ENCODE results near the gene TATDN2.
A peak's percentile ranks its signal among the peaks of the same experiment; 100 is the strongest.

The TATDN2 gene

DNA sequence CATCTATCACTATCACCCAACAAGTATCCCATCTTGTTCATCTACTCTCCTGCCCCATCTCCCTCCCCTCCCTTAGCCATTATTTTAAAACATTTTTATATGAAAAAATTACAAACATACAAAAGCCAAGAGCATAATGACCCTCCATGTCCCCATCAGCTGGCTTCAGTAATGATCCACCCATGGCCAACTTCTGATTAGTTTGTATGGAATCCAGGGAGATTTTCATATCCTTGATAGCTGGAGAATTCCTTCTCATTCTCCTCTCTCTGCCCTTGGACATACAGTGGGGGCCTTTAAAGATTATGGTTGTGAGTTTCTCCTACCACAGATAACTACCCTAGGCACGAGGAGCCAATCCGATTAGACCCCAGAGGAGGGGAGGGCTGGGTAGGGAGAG is 43.3 kb upstream of the TATDN2 start:
- 0 out of 3 replicates have a peak, but pooled peaks have one; percentile 1 for ATAC-seq
- TF ChIP-seq, protein P1, sequence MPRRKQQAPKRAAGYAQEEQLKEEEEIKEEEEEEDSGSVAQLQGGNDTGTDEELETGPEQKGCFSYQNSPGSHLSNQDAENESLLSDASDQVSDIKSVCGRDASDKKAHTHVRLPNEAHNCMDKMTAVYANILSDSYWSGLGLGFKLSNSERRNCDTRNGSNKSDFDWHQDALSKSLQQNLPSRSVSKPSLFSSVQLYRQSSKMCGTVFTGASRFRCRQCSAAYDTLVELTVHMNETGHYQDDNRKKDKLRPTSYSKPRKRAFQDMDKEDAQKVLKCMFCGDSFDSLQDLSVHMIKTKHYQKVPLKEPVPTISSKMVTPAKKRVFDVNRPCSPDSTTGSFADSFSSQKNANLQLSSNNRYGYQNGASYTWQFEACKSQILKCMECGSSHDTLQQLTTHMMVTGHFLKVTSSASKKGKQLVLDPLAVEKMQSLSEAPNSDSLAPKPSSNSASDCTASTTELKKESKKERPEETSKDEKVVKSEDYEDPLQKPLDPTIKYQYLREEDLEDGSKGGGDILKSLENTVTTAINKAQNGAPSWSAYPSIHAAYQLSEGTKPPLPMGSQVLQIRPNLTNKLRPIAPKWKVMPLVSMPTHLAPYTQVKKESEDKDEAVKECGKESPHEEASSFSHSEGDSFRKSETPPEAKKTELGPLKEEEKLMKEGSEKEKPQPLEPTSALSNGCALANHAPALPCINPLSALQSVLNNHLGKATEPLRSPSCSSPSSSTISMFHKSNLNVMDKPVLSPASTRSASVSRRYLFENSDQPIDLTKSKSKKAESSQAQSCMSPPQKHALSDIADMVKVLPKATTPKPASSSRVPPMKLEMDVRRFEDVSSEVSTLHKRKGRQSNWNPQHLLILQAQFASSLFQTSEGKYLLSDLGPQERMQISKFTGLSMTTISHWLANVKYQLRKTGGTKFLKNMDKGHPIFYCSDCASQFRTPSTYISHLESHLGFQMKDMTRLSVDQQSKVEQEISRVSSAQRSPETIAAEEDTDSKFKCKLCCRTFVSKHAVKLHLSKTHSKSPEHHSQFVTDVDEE (CRISPR knock-in tag; IDR thresholded peaks at IDR 0.05), result no peak
- TF ChIP-seq ZC3H10 (CRISPR knock-in tag; IDR thresholded peaks at IDR 0.05), result no peak
- no peak for TF ChIP-seq GLIS3 (CRISPR knock-in tag; IDR thresholded peaks at IDR 0.05)
- TF ChIP-seq TOX (CRISPR knock-in tag; IDR thresholded peaks at IDR 0.05; ENCODE audit: borderline replicate concordance), result no peak
- no peak for TF ChIP-seq SNAI2 (CRISPR knock-in tag; IDR thresholded peaks at IDR 0.05)
- TF ChIP-seq CSDC2 (CRISPR knock-in tag; IDR thresholded peaks at IDR 0.05), result no peak
- no peak for TF ChIP-seq ZNF70 (CRISPR knock-in tag; IDR thresholded peaks at IDR 0.05)
- TF ChIP-seq, protein P2, sequence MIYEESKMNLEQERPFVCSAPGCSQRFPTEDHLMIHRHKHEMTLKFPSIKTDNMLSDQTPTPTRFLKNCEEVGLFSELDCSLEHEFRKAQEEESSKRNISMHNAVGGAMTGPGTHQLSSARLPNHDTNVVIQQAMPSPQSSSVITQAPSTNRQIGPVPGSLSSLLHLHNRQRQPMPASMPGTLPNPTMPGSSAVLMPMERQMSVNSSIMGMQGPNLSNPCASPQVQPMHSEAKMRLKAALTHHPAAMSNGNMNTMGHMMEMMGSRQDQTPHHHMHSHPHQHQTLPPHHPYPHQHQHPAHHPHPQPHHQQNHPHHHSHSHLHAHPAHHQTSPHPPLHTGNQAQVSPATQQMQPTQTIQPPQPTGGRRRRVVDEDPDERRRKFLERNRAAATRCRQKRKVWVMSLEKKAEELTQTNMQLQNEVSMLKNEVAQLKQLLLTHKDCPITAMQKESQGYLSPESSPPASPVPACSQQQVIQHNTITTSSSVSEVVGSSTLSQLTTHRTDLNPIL (CRISPR knock-in tag; IDR thresholded peaks at IDR 0.05; ENCODE audit: low read depth), result no peak
- no peak for TF ChIP-seq ISL1 (CRISPR knock-in tag; IDR thresholded peaks at IDR 0.05)
- TF ChIP-seq ZNF565 (CRISPR knock-in tag; conservative IDR thresholded peaks at IDR 0.05; ENCODE audit: low read depth), result no peak
- no peak for TF ChIP-seq ESRRG (CRISPR knock-in tag; IDR thresholded peaks at IDR 0.05)
- TF ChIP-seq TCF4 (CRISPR knock-in tag; IDR thresholded peaks at IDR 0.05; ENCODE audit: borderline replicate concordance), result no peak
- no peak for TF ChIP-seq ZFP3 (CRISPR knock-in tag; IDR thresholded peaks at IDR 0.05)
- TF ChIP-seq OSR1 (CRISPR knock-in tag; IDR thresholded peaks at IDR 0.05), result no peak
- no peak for TF ChIP-seq POU6F1 (CRISPR knock-in tag; IDR thresholded peaks at IDR 0.05; ENCODE audit: borderline replicate concordance, low read depth)
- TF ChIP-seq PATZ1 (CRISPR knock-in tag; IDR thresholded peaks at IDR 0.05; ENCODE audit: borderline replicate concordance), result no peak
- TF ChIP-seq BACH2 (CRISPR knock-in tag; IDR thresholded peaks at IDR 0.05; ENCODE audit: borderline replicate concordance), result no peak
- no peak for TF ChIP-seq ZFP30 (CRISPR knock-in tag; IDR thresholded peaks at IDR 0.05)
- no peak for TF ChIP-seq PPARA (CRISPR knock-in tag; IDR thresholded peaks at IDR 0.05; ENCODE audit: borderline replicate concordance)

GRCh38 chr3:10205451-10206165 is 42.7 kb upstream of the TATDN2 start:
- ATAC-seq, result peak; percentile 82
- TF ChIP-seq ESRRG (CRISPR knock-in tag; IDR thresholded peaks at IDR 0.05) (no peak), ZFP30 (CRISPR knock-in tag; IDR thresholded peaks at IDR 0.05) (no peak), RARB (CRISPR knock-in tag; IDR thresholded peaks at IDR 0.05) (no peak), ZC3H10 (CRISPR knock-in tag; IDR thresholded peaks at IDR 0.05) (no peak), PATZ1 (CRISPR knock-in tag; IDR thresholded peaks at IDR 0.05; ENCODE audit: borderline replicate concordance) (no peak), SNAI2 (CRISPR knock-in tag; IDR thresholded peaks at IDR 0.05) (no peak), ARNTL (CRISPR knock-in tag; IDR thresholded peaks at IDR 0.05; ENCODE audit: borderline replicate concordance, low read depth) (no peak), ZNF70 (CRISPR knock-in tag; IDR thresholded peaks at IDR 0.05) (no peak), CSRNP3 (CRISPR knock-in tag; IDR thresholded peaks at IDR 0.05) (no peak), ZNF565 (CRISPR knock-in tag; conservative IDR thresholded peaks at IDR 0.05; ENCODE audit: low read depth) (no peak), BACH2 (CRISPR knock-in tag; IDR thresholded peaks at IDR 0.05; ENCODE audit: borderline replicate concordance) (no peak), TCF4 (CRISPR knock-in tag; IDR thresholded peaks at IDR 0.05; ENCODE audit: borderline replicate concordance) (no peak), ZNF8 (CRISPR knock-in tag; IDR thresholded peaks at IDR 0.05) (no peak), CSDC2 (CRISPR knock-in tag; IDR thresholded peaks at IDR 0.05) (no peak), PPARA (CRISPR knock-in tag; IDR thresholded peaks at IDR 0.05; ENCODE audit: borderline replicate concordance) (no peak), GLIS3 (CRISPR knock-in tag; IDR thresholded peaks at IDR 0.05) (no peak), POU6F1 (CRISPR knock-in tag; IDR thresholded peaks at IDR 0.05; ENCODE audit: borderline replicate concordance, low read depth) (no peak), ZFP3 (CRISPR knock-in tag; IDR thresholded peaks at IDR 0.05) (no peak), OSR1 (CRISPR knock-in tag; IDR thresholded peaks at IDR 0.05) (no peak)
- TF ChIP-seq, protein P2 (CRISPR knock-in tag; IDR thresholded peaks at IDR 0.05; ENCODE audit: low read depth), result no peak

All from SK-N-SH treated with all-trans-retinoic acid at 6 μM for 48 hours (cell line).